ENCODE data around the gene CDC42EP2. TPM values are rescaled to one million over a fixed set of nuclear protein-coding genes. Genes with fewer than 3 reads are reported as not detected.

CDC42EP2 gene
- total and polyA plus RNA-seq, 2 of the 13 experiments (the other 11 are each of a cell fraction or from before 2014, with no cell fraction given) = 2.3 to 7.1 TPM

DNA sequence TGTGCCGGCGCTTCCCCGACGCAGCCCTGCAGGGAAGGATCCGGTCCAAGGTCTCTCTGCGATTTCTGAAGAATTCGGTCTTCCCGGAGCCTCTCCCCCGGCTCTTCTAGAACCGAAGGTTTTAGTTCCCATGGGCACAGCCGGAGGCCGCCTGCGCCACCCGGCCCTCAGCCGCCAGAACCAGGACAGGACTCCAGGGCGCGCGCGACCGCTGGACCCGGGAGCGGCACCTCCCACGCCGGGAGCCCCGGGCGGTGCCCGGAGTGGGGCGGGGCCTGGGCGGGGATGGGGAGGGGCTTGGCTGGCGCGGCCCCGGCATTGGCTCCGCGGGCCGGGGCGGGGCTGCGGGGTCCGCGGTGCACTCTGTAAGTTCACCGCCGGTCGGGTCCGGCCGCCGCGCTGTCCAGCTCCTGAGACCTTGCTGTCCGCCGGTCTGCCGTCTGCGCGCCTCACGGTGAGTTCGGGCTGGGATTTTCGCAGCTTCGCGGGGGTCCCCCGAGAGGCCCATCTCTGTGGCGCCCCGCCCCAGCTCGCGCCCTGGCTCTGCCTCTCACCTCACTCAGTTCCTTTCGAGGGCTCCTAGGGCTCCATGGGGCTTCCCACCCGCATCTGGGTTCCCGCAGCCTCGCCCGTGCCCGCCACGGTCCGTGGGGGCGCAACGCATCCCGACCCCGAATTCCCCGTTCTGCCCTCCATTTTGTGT lies at the start of gene CDC42EP2 (continued):
- TF ChIP-seq SMC3 (IDR thresholded peaks at IDR 0.05; ENCODE audit: low read length) = no peak
- TF ChIP-seq, protein P1, sequence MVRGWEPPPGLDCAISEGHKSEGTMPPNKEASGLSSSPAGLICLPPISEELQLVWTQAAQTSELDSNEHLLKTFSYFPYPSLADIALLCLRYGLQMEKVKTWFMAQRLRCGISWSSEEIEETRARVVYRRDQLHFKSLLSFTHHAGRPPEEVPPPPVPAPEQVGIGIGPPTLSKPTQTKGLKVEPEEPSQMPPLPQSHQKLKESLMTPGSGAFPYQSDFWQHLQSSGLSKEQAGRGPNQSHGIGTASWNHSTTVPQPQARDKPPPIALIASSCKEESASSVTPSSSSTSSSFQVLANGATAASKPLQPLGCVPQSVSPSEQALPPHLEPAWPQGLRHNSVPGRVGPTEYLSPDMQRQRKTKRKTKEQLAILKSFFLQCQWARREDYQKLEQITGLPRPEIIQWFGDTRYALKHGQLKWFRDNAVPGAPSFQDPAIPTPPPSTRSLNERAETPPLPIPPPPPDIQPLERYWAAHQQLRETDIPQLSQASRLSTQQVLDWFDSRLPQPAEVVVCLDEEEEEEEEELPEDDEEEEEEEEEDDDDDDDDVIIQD (CRISPR knock-in tag; IDR thresholded peaks at IDR 0.05; ENCODE audit: low read depth) = peak; percentile 29; the same call in 1 of the 2 replicates
- TF ChIP-seq, protein P2, sequence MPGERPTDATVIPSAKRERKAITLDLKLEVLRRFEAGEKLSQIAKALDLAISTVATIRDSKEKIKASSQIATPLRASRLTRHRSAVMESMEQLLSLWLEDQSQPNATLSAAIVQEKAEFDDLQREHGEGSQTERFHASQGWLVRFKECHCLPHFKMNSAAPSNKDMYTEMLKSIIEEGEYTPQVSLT (CRISPR knock-in tag; IDR thresholded peaks at IDR 0.05; ENCODE audit: borderline replicate concordance, low read depth) = no peak
- TF ChIP-seq, protein P3, sequence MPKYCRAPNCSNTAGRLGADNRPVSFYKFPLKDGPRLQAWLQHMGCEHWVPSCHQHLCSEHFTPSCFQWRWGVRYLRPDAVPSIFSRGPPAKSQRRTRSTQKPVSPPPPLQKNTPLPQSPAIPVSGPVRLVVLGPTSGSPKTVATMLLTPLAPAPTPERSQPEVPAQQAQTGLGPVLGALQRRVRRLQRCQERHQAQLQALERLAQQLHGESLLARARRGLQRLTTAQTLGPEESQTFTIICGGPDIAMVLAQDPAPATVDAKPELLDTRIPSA (CRISPR knock-in tag; IDR thresholded peaks at IDR 0.05; ENCODE audit: borderline replicate concordance) = no peak
- TF ChIP-seq SUZ12 (IDR thresholded peaks at IDR 0.05; ENCODE audit: low read depth, low read length) = no peak
- TF ChIP-seq ZNF703 (CRISPR knock-in tag; IDR thresholded peaks at IDR 0.05; ENCODE audit: borderline replicate concordance) = no peak
- TF ChIP-seq, protein P4, sequence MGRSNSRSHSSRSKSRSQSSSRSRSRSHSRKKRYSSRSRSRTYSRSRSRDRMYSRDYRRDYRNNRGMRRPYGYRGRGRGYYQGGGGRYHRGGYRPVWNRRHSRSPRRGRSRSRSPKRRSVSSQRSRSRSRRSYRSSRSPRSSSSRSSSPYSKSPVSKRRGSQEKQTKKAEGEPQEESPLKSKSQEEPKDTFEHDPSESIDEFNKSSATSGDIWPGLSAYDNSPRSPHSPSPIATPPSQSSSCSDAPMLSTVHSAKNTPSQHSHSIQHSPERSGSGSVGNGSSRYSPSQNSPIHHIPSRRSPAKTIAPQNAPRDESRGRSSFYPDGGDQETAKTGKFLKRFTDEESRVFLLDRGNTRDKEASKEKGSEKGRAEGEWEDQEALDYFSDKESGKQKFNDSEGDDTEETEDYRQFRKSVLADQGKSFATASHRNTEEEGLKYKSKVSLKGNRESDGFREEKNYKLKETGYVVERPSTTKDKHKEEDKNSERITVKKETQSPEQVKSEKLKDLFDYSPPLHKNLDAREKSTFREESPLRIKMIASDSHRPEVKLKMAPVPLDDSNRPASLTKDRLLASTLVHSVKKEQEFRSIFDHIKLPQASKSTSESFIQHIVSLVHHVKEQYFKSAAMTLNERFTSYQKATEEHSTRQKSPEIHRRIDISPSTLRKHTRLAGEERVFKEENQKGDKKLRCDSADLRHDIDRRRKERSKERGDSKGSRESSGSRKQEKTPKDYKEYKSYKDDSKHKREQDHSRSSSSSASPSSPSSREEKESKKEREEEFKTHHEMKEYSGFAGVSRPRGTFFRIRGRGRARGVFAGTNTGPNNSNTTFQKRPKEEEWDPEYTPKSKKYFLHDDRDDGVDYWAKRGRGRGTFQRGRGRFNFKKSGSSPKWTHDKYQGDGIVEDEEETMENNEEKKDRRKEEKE (IDR thresholded peaks at IDR 0.05) = no peak
- TF ChIP-seq ZNF432 (CRISPR knock-in tag; IDR thresholded peaks at IDR 0.05; ENCODE audit: borderline replicate concordance) = no peak
- TF ChIP-seq, protein P5, sequence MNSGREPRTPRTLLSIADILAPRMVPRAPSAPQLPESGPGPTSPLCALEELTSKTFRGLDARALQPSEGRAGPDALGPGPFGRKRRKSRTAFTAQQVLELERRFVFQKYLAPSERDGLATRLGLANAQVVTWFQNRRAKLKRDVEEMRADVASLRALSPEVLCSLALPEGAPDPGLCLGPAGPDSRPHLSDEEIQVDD (CRISPR knock-in tag; IDR thresholded peaks at IDR 0.05; ENCODE audit: borderline replicate concordance) = no peak
- no peak for TF ChIP-seq PRPF4 (IDR thresholded peaks at IDR 0.05; ENCODE audit: low read depth, low read length, poor library complexity, severe bottlenecking)
- 0 out of 2 replicates have a peak, but pooled peaks have one; percentile 38 for TF ChIP-seq MIER3 (CRISPR knock-in tag; IDR thresholded peaks at IDR 0.05; ENCODE audit: borderline replicate concordance)
- TF ChIP-seq ZNF619 (CRISPR knock-in tag; IDR thresholded peaks at IDR 0.05) = 0 out of 2 replicates have a peak, but pooled peaks have one; percentile 4
- TF ChIP-seq ZNF350 (CRISPR knock-in tag; IDR thresholded peaks at IDR 0.05; ENCODE audit: borderline replicate concordance, low read depth) = no peak
- TF ChIP-seq, protein P6, sequence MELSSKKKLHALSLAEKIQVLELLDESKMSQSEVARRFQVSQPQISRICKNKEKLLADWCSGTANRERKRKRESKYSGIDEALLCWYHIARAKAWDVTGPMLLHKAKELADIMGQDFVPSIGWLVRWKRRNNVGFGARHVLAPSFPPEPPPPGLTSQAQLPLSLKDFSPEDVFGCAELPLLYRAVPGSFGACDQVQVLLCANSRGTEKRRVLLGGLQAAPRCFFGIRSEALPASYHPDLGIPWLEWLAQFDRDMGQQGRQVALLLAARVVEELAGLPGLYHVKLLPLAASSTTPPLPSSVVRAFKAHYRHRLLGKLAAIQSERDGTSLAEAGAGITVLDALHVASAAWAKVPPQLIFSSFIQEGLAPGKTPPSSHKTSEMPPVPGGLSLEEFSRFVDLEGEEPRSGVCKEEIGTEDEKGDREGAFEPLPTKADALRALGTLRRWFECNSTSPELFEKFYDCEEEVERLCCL (CRISPR knock-in tag; IDR thresholded peaks at IDR 0.05; ENCODE audit: borderline replicate concordance) = no peak
- no peak for TF ChIP-seq SETDB1 (CRISPR knock-in tag; IDR thresholded peaks at IDR 0.05; ENCODE audit: borderline replicate concordance)
- TF ChIP-seq KAT7 (CRISPR knock-in tag; IDR thresholded peaks at IDR 0.05; ENCODE audit: borderline replicate concordance) = no peak
- TF ChIP-seq ZNF343 (CRISPR knock-in tag; IDR thresholded peaks at IDR 0.05) = no peak
- TF ChIP-seq ZSCAN21 (CRISPR knock-in tag; IDR thresholded peaks at IDR 0.05; ENCODE audit: borderline replicate concordance) = peak; percentile 57; the same call in 1 of the 2 replicates
- no peak for TF ChIP-seq TBP (CRISPR knock-in tag; IDR thresholded peaks at IDR 0.05)
- TF ChIP-seq ZNF567 (CRISPR knock-in tag; IDR thresholded peaks at IDR 0.05; ENCODE audit: borderline replicate concordance) = no peak; the same call in 1 of the 2 replicates
- TF ChIP-seq HOXA3 (CRISPR knock-in tag; IDR thresholded peaks at IDR 0.05) = no peak
- no peak for TF ChIP-seq RARA (CRISPR knock-in tag; IDR thresholded peaks at IDR 0.05)
